HEK293 (cell line): Measurements from ENCODE around the gene KCNE3.

Experiments used
- CTCF ChIA-PET: fragments of 350-600 bp; formaldehyde crosslinking; extraction: SDS; loops from one replicate; lab custom pipeline; 2021; ENCODE audit warnings: antibody characterized with exemption; lab: Yijun Ruan, JAX
- POLR2A ChIA-PET: fragments of 300-600 bp; formaldehyde crosslinking; extraction: SDS; loops from one replicate; lab custom pipeline; 2020; ENCODE audit warnings: antibody characterized with exemption, inconsistent platforms; lab: Yijun Ruan, JAX
- H3K27ac ChIP-seq: fragments of 200-500 bp; sonication (Bioruptor generic); 2 replicates; pipeline ENCODE4 v1.5.1; 2014; ENCODE audit warnings: low read depth, low read length, control low read depth, inconsistent platforms; ENCODE audit errors: extremely low read depth
- H3K36me3 ChIP-seq, 2 experiments: fragments of 200-500 bp in 1 of 2; sonication (Bioruptor generic) in 1 of 2; 1 replicate in 1 of 2; 2 replicates in 1 of 2; pipeline ENCODE4 v1.5.1; 2014 to 2017; ENCODE audit warnings: inconsistent platforms in 2 of 2, low read length in 2 of 2; ENCODE audit not compliant: control insufficient read depth in 2 of 2, insufficient read depth in 1 of 2
- H3K4me1 ChIP-seq: fragments of 200-500 bp; sonication (Bioruptor generic); 2 replicates; pipeline ENCODE4 v1.5.1; 2014; ENCODE audit warnings: mild to moderate bottlenecking, low read length, inconsistent platforms; ENCODE audit not compliant: control insufficient read depth, insufficient read depth
- H3K4me3 ChIP-seq: 2 replicates; pipeline ENCODE4 v1.5.1; 2011; ENCODE audit warnings: low read depth, mild to moderate bottlenecking, control low read depth, low read length, moderate library complexity
- H3K9me3 ChIP-seq: fragments of 200-500 bp; sonication (Bioruptor generic); 2 replicates; pipeline ENCODE4 v1.5.1; 2014; ENCODE audit warnings: low read depth, low read length, inconsistent platforms; ENCODE audit not compliant: control insufficient read depth, insufficient read depth
- HOXC10 ChIP-seq: sonication (generic); formaldehyde crosslinking; IDR thresholded peaks from 2 replicates; pipeline ENCODE4 v1.8.1; 2023; ENCODE audit warnings: mild to moderate bottlenecking, missing genetic modification reagents
- IKZF3 ChIP-seq: fragments of 450-650 bp; IDR thresholded peaks from 2 replicates; pipeline ENCODE4 v1.5.0; 2018; ENCODE audit warnings: missing biosample characterization, mild to moderate bottlenecking, missing genetic modification characterization, moderate library complexity
- OSR2 ChIP-seq: fragments of 450-650 bp; formaldehyde crosslinking; IDR thresholded peaks from 2 replicates; pipeline ENCODE4 v1.5.1; 2016; ENCODE audit warnings: missing biosample characterization, missing genetic modification characterization
- REPIN1 ChIP-seq: fragments of 450-650 bp; formaldehyde crosslinking; IDR thresholded peaks from 2 replicates; pipeline ENCODE4 v1.5.1; 2017; ENCODE audit warnings: missing biosample characterization, missing genetic modification characterization, low read depth
- YY1 ChIP-seq: fragments of 450-650 bp; formaldehyde crosslinking; IDR thresholded peaks from 2 replicates; pipeline ENCODE4 v1.5.1; 2018; ENCODE audit warnings: missing biosample characterization, missing genetic modification characterization
- ZBTB17 ChIP-seq: fragments of 450-650 bp; formaldehyde crosslinking; IDR thresholded peaks from 2 replicates; pipeline ENCODE4 v1.5.1; 2016; ENCODE audit warnings: missing biosample characterization, missing genetic modification characterization
- ZEB2 ChIP-seq: fragments of 450-650 bp; formaldehyde crosslinking; IDR thresholded peaks from 2 replicates; pipeline ENCODE4 v1.5.1; 2016; ENCODE audit warnings: missing biosample characterization, missing genetic modification characterization
- ZNF214 ChIP-seq: fragments of 450-650 bp; formaldehyde crosslinking; IDR thresholded peaks from 2 replicates; pipeline ENCODE4 v1.5.1; 2017; ENCODE audit warnings: missing biosample characterization, mild to moderate bottlenecking, missing genetic modification characterization, borderline replicate concordance
- ZNF23 ChIP-seq: fragments of 450-650 bp; formaldehyde crosslinking; IDR thresholded peaks from 2 replicates; pipeline ENCODE4 v1.5.1; 2016; ENCODE audit warnings: missing biosample characterization, missing genetic modification characterization, borderline replicate concordance
- ZNF501 ChIP-seq: fragments of 450-650 bp; formaldehyde crosslinking; IDR thresholded peaks from 2 replicates; pipeline ENCODE4 v1.5.1; 2016; ENCODE audit warnings: missing biosample characterization, missing genetic modification characterization
- ZNF544 ChIP-seq: fragments of 450-650 bp; formaldehyde crosslinking; IDR thresholded peaks from 2 replicates; pipeline ENCODE4 v1.5.0; 2017; ENCODE audit warnings: missing biosample characterization, missing genetic modification characterization
- ZNF585B ChIP-seq: fragments of 450-650 bp; formaldehyde crosslinking; IDR thresholded peaks from 2 replicates; pipeline ENCODE4 v1.5.1; 2016; ENCODE audit warnings: missing biosample characterization, missing genetic modification characterization
- ZNF626 ChIP-seq: fragments of 450-650 bp; sonication (Bioruptor Pico); formaldehyde crosslinking; IDR thresholded peaks from 2 replicates; pipeline ENCODE4 v1.5.1; 2018; ENCODE audit warnings: missing biosample characterization, missing genetic modification characterization, inconsistent platforms
- ZNF654 ChIP-seq: fragments of 450-650 bp; formaldehyde crosslinking; IDR thresholded peaks from 2 replicates; pipeline ENCODE4 v1.5.1; 2016; ENCODE audit warnings: low read depth, missing biosample characterization, missing genetic modification characterization
- ZNF664 ChIP-seq: fragments of 450-650 bp; formaldehyde crosslinking; IDR thresholded peaks from 2 replicates; pipeline ENCODE4 v1.5.1; 2016; ENCODE audit warnings: missing biosample characterization, missing genetic modification characterization
- ZNF785 ChIP-seq: fragments of 450-650 bp; formaldehyde crosslinking; IDR thresholded peaks from 2 replicates; pipeline ENCODE4 v1.5.1; 2016; ENCODE audit warnings: missing biosample characterization, missing genetic modification characterization
- ZNF830 ChIP-seq: fragments of 450-650 bp; IDR thresholded peaks from 2 replicates; pipeline ENCODE4 v1.5.0; 2018; ENCODE audit warnings: missing biosample characterization, missing genetic modification characterization, low read depth, mild to moderate bottlenecking, moderate library complexity
- TF ChIP-seq, protein P1 (sequence below): fragments of 450-650 bp; formaldehyde crosslinking; IDR thresholded peaks from 2 replicates; pipeline ENCODE4 v1.5.1; 2016; ENCODE audit warnings: missing biosample characterization, missing genetic modification characterization
- TF ChIP-seq, protein P2 (sequence below): fragments of 450-650 bp; formaldehyde crosslinking; conservative IDR thresholded peaks from 2 replicates; pipeline ENCODE4 v1.5.1; 2016; ENCODE audit warnings: low read depth, missing biosample characterization, missing genetic modification characterization

Gene KCNE3

DNA sequence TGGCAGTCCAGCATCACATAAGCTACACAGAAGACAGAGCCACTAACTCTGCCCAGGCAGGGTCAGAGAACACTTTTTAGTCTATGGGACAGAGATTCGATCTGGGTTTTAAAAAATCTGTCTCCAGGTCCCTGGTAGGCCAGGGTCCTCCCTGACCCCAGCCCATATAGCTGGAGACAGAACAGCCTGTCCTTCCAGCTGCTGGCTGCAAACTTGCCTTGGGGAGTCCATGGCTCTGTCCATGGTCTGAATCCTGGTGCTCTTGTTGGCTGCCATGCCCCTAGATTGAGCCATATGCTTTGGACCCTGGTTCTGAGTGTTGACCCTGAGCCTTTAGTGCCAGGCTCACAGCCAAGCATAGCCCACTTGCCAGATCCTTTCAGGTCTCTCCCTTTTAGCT, 39.5 kb upstream of the KCNE3 start:
- TF ChIP-seq, protein P1, sequence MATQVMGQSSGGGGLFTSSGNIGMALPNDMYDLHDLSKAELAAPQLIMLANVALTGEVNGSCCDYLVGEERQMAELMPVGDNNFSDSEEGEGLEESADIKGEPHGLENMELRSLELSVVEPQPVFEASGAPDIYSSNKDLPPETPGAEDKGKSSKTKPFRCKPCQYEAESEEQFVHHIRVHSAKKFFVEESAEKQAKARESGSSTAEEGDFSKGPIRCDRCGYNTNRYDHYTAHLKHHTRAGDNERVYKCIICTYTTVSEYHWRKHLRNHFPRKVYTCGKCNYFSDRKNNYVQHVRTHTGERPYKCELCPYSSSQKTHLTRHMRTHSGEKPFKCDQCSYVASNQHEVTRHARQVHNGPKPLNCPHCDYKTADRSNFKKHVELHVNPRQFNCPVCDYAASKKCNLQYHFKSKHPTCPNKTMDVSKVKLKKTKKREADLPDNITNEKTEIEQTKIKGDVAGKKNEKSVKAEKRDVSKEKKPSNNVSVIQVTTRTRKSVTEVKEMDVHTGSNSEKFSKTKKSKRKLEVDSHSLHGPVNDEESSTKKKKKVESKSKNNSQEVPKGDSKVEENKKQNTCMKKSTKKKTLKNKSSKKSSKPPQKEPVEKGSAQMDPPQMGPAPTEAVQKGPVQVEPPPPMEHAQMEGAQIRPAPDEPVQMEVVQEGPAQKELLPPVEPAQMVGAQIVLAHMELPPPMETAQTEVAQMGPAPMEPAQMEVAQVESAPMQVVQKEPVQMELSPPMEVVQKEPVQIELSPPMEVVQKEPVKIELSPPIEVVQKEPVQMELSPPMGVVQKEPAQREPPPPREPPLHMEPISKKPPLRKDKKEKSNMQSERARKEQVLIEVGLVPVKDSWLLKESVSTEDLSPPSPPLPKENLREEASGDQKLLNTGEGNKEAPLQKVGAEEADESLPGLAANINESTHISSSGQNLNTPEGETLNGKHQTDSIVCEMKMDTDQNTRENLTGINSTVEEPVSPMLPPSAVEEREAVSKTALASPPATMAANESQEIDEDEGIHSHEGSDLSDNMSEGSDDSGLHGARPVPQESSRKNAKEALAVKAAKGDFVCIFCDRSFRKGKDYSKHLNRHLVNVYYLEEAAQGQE = peak; percentile 88
- TF ChIP-seq ZNF626 (tag by site-specific recombination) = no peak
- TF ChIP-seq, all 188 proteins: peak for 1
- H3K27ac ChIP-seq = no peak overlapping the region
- POLR2A ChIA-PET = no interaction called here
- H3K4me1 ChIP-seq = no peaks in the 10 kb centered on the region
- no peak overlapping the region for H3K4me3 ChIP-seq
- CTCF ChIA-PET = no interaction called here
- H3K36me3 ChIP-seq = no peaks in the 10 kb centered on the region
- no peaks in the 10 kb centered on the region for H3K9me3 ChIP-seq

DNA sequence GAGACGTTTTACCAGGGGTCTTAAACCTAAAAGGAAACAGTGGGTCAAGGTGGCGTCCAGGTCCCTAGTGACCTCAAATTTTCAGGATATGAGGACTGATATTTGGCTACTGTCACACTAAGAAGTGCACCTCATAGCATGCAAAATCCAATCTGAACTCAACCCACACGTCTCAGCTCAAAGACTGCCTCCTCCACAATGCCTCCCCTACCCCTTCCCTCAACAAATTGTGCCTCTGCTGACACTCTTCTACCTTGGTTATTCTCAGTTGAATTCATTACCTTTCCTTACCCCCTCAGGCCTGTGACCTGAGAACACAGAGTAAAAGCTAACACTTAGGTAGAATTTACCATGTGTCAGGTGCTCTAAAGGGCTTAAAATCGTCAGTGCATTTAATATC, 38.6 kb upstream of the KCNE3 start:
- Histone ChIP-seq H3K4me3 (no peak overlapping the region), H3K9me3 (no peaks in the 10 kb centered on the region), H3K4me1 (no peaks in the 10 kb centered on the region), H3K36me3 (no peaks in the 10 kb centered on the region), H3K27ac (no peak overlapping the region)
- CTCF ChIA-PET = no interaction called here
- POLR2A ChIA-PET = no interaction called here
- TF ChIP-seq ZNF830 (tag by site-specific recombination) (no peak), ZNF214 (tag by site-specific recombination) (no peak), ZNF785 (tag by site-specific recombination) (no peak), ZNF654 (tag by site-specific recombination) (no peak), ZNF23 (tag by site-specific recombination) (no peak), REPIN1 (tag by site-specific recombination) (no peak), HOXC10 (CRISPR knock-in tag) (no peak), ZNF585B (tag by site-specific recombination) (no peak)
- TF ChIP-seq, protein P1 = no peak

DNA sequence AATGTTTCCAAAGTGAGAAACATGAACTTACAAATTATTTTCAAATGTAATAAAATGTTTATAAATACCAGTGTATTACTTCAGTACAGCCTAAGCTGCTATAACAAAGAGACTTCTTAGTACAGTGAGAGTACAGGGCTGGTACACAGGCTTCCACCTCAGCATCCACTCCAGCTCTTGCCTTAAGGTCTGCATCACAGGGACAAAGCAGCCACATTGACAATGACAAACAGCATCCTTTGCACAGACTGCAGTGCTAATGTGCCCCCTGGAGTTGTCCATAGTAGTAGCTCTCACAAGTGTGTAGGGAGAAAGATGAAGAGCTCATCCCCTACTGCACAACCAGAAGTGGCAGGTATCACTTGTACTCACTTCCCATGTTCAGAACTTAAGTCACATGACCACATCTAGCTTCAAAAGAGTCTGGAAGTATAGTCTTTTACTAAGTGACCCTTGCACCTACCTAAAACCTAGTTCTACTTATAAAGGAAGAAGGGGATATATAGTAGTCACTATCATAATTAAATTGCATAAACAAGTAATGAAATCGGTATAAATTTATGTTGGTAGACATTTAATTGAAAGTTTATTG, 36.8 kb upstream of the KCNE3 start:
- CTCF ChIA-PET = interaction anchor here (0.7 to 0.8 kb wide), 4 partner anchors 12 to 177 kb away, joined by 3 to 5 read pairs (median 3); no protein-coding TSS in a partner anchor
- TF ChIP-seq YY1 (tag by site-specific recombination) (no peak), ZNF544 (tag by site-specific recombination) (no peak), ZEB2 (no peak), IKZF3 (tag by site-specific recombination) (no peak), ZNF664 (tag by site-specific recombination) (no peak), ZNF501 (tag by site-specific recombination) (no peak), ZBTB17 (tag by site-specific recombination) (no peak), OSR2 (no peak)
- TF ChIP-seq, protein P2, sequence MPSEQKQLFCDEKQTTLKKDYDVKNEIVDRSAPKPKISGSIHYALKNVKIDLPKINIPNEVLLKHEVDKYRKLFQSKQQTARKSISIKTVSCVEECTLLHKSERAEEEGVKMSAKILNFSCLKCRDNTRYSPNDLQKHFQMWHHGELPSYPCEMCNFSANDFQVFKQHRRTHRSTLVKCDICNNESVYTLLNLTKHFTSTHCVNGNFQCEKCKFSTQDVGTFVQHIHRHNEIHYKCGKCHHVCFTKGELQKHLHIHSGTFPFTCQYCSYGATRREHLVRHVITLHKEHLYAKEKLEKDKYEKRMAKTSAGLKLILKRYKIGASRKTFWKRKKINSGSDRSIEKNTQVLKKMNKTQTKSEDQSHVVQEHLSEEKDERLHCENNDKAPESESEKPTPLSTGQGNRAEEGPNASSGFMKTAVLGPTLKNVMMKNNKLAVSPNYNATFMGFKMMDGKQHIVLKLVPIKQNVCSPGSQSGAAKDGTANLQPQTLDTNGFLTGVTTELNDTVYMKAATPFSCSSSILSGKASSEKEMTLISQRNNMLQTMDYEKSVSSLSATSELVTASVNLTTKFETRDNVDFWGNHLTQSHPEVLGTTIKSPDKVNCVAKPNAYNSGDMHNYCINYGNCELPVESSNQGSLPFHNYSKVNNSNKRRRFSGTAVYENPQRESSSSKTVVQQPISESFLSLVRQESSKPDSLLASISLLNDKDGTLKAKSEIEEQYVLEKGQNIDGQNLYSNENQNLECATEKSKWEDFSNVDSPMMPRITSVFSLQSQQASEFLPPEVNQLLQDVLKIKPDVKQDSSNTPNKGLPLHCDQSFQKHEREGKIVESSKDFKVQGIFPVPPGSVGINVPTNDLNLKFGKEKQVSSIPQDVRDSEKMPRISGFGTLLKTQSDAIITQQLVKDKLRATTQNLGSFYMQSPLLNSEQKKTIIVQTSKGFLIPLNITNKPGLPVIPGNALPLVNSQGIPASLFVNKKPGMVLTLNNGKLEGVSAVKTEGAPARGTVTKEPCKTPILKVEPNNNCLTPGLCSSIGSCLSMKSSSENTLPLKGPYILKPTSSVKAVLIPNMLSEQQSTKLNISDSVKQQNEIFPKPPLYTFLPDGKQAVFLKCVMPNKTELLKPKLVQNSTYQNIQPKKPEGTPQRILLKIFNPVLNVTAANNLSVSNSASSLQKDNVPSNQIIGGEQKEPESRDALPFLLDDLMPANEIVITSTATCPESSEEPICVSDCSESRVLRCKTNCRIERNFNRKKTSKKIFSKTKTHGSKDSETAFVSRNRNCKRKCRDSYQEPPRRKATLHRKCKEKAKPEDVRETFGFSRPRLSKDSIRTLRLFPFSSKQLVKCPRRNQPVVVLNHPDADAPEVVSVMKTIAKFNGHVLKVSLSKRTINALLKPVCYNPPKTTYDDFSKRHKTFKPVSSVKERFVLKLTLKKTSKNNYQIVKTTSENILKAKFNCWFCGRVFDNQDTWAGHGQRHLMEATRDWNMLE (tag by site-specific recombination) = no peak

More for the DNA sequence above, 36.8 kb upstream of the KCNE3 start:
- Histone ChIP-seq H3K9me3 (no peaks in the 10 kb centered on the region), H3K36me3 (no peaks in the 10 kb centered on the region), H3K4me3 (no peak overlapping the region), H3K4me1 (no peaks in the 10 kb centered on the region), H3K27ac (no peak overlapping the region)
- POLR2A ChIA-PET = interaction anchor here (1.1 kb wide), 1 partner anchor 11 kb away, joined by 5 read pairs; no protein-coding TSS in a partner anchor
